GM12873 (cell line): Measurements from ENCODE around the gene PRSS22.

Experiments used
- TF ChIP-seq, protein P1 (sequence below): IDR thresholded peaks from 2 replicates; pipeline ENCODE4 v1.5.1; 2012; ENCODE audit warnings: low read depth, mild to moderate bottlenecking, moderate library complexity, low read length, control low read depth; ENCODE audit not compliant: insufficient read depth; ENCODE audit errors: missing control alignments

The PRSS22 gene

DNA sequence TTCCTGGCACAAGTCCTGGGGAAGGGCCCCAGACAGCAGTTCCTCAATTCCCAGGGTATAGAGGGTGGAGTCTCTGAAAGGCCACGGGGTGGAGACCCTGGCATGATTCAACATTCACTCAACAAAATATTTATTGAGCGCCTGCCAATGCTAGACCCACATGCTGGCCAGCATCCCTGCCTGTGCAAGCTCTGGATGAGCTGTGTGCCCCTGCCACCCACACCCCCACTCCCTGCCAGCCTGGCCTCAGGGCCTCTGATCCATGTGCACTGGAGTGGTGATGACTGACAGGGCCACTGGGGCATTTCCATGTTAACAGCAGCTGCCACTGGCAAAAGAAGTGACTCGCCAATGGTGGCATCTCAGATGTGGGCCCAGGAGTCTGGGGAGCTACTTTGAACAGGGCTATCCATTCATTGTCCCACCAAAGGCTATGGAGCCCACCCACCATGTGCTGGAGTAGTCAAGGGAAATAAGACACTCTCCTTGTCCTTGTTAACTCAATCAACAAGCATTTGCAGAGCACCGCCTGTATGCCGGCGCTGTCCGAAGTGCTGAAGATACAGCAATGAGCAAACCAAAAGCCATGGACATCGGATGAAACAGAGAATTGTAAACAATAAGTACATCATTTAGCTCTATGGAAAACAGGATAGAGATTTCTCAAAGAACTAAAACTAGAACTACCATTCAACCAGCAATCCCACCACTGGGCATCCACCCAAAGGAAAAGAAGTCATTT lies 3.0 kb upstream of the PRSS22 start:
- TF ChIP-seq, protein P1, sequence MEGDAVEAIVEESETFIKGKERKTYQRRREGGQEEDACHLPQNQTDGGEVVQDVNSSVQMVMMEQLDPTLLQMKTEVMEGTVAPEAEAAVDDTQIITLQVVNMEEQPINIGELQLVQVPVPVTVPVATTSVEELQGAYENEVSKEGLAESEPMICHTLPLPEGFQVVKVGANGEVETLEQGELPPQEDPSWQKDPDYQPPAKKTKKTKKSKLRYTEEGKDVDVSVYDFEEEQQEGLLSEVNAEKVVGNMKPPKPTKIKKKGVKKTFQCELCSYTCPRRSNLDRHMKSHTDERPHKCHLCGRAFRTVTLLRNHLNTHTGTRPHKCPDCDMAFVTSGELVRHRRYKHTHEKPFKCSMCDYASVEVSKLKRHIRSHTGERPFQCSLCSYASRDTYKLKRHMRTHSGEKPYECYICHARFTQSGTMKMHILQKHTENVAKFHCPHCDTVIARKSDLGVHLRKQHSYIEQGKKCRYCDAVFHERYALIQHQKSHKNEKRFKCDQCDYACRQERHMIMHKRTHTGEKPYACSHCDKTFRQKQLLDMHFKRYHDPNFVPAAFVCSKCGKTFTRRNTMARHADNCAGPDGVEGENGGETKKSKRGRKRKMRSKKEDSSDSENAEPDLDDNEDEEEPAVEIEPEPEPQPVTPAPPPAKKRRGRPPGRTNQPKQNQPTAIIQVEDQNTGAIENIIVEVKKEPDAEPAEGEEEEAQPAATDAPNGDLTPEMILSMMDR, result no peak

DNA sequence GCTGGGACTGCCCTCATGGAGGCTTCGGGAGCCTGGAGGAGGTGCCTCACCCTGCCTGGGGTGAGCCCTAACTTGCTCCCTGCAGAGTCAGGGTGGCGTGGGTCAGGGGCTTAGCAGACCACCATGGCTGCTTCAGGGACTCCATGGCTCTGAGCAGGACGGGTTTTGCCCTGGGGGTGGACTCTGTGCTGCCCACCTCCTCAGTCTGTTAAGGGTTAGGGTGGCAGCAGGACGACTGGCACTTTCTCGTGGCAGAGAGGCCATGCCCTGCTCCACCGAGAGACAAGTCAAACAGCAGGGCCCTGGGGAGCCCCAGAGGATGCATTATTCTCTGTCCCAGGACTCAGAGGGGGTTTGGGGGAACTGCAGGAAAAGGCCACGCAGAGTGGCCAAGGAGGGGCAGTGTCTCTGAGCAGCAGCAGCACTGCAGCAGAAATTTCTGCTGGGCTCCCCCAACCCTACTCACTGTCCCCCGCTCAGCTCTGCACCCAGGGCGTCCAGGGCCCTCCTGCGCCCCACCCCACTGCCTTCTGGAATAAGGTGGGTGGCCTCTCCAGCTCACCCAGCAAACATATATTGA lies 1.8 kb upstream of the PRSS22 start:
- TF ChIP-seq, protein P1, result no peak

DNA sequence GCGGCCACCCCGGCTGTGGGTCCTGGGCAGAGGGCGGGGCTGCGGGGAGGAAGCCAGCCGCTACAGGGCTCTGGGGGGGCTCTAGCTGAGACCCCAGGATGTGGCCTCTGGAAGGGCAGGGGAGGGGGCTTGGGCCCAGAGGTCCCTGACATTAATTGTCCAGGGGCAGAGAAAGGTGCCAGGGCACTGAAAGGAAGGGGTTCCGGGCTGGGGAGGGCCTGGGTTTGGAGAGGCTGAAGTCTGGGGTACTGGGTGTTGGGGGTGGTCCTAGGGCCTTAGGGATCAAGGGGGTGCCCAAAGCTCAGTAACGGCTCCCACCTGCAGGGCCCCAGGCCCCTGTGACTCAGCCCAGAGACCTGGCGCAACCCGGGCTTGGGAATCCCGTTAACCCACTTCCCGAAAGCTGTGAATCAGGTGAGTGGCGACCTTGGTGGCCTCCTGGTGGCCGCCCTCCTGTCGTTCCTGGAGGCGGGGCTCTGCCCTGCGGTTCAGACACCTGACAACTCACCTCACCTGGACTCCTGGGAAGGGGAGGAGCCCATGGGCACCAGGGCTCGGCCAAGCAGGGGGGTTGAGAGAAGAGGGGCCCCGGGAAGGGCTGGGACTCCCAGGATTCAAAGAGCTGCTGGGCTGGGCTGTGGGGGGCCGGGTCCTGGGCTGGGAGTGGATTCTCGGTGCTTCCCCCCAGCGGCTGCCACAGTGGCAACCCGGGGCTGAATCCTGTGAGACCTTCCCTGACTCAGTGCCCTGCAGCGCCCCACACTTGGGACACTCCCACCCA lies 465 bp upstream of the PRSS22 start:
- TF ChIP-seq, protein P1, result no peak

DNA sequence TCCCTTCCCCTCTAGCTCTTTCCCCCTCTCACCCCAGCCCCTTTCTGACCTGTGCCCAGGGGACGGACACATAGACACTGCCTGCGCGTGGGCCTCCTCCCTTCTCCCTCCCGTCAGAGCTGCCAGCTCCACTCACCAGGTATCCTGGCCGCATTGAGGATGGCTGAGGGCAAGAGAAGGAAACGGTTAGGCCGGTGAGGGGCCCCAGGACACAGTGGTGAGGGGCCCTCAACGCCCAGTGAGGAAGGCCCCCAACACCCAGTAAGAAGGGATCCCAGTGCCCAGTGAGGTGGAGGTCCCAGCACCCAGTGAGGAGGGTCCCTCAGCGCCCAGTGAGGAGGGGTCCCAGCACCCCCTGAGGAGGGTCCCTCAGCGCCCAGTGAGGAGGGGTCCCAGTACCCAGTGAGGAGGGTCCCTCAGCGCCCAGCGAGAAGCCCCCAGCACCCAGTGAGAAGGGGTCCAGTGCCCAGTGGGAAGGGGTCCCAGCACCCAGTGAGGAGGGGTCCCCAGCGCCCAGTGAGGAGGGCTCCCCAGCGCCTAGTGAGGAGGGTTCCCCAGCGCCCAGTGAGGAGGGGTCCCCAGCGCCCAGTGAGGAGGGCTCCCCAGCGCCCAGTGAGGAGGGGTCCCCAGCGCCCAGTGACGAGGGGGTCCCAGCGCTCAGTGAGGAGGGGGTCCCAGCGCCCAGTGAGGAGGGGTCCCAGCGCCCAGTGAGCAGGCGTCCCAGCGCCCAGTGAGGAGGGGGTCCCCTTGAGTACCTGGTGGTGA lies 1.1 kb downstream of the PRSS22 start:
- TF ChIP-seq, protein P1, result no peak

DNA sequence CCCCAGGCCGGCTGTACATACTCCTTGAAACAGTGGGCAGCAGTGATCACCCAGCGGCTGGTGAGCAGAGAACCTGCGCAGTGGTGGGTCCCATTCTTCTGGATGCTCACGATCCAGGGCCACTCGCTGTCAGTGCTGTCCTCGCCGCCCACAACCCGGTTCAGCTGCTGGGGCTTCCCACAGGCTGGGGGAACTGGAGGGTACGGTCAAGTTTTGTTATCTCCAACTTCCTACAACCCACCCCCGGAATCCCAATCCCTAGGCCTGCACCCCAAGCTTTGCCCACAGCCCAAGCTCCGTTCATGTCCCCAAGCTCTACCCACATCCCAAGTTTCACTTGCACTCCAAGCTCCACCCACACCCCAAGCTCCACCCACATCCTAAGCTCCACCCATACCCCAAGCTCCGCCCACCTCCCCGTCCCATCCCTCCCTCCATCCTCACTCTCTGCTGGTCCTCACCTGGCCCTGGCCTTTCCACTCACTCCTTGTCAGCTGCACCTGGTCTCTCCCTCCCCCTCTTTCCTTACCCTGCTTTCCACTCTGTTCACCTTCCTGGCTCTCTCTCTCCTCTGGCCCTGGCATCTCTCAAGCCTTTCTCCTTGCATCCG lies 1.8 kb downstream of the PRSS22 start:
- TF ChIP-seq, protein P1, result no peak

DNA sequence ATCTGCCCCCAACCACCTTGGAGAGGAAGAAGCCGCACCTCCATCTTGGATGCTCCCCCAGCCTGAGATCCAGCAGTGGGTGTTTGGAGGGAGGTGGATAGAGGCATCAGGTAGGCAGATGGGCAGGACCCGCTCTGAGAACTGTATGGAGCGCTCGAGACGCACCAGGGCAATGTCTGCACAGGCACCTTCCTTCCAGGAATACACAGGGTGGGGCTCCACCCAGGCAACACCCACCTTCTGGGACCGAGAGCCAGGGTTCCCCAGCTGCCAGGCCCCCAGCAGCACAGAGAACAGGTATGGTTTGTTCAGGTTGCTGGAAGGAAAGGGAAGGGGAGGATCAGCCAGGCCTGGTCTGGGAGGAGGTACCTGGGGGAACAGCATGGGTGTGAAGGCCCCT lies 2.4 kb downstream of the PRSS22 start:
- TF ChIP-seq, protein P1, result no peak
